OCI-LY7 (cell line): ENCODE results near the gene FBXL14. TPM values are rescaled to one million over a fixed set of nuclear protein-coding genes. Genes with fewer than 3 reads are reported as not detected.

Experiments used
- BruUV-seq: library from RNA; stranded (reverse); fragments of 400-500 nt; replicated peaks from 2 replicates; lab custom pipeline; 2021; lab: Mats Ljungman, UMichigan
- CTCF ChIA-PET: fragments of 300-600 bp; sonication (Branson Sonifier 250); formaldehyde crosslinking; loops from one replicate; lab custom pipeline; 2022; ENCODE audit warnings: antibody characterized with exemption; ENCODE audit not compliant: unreplicated experiment; lab: Charles Lee
- POLR2A ChIA-PET: fragments of 300-600 bp; sonication (Branson Sonifier 250); formaldehyde crosslinking; loops from one replicate; lab custom pipeline; 2022; ENCODE audit warnings: antibody characterized with exemption; lab: Charles Lee
- DNase-seq: peaks from one replicate; pipeline ENCODE4 v3.0.0-alpha.2; 2015; ENCODE audit warnings: low spot score
- H2AFZ ChIP-seq: fragments of 200-600 bp; sonication (generic), shearing (Covaris generic); 2 replicates; pipeline ENCODE4 v1.6.1; 2014; ENCODE audit warnings: mild to moderate bottlenecking, antibody characterized with exemption, low read length, moderate library complexity
- H3K27ac ChIP-seq: fragments of 200-600 bp; sonication (generic); 2 replicates; pipeline ENCODE4 v1.5.1; 2014; ENCODE audit warnings: mixed run types, low read depth, mild to moderate bottlenecking, moderate library complexity, low read length, inconsistent platforms; ENCODE audit not compliant: poor library complexity, severe bottlenecking
- H3K36me3 ChIP-seq: fragments of 200-600 bp; sonication (generic); 2 replicates; pipeline ENCODE4 v1.6.1; 2014; ENCODE audit warnings: mild to moderate bottlenecking, antibody characterized with exemption, low read length, moderate library complexity, mixed read lengths; ENCODE audit not compliant: insufficient read depth
- H3K4me1 ChIP-seq: fragments of 200-600 bp; sonication (generic); 2 replicates; pipeline ENCODE4 v1.5.1; 2014; ENCODE audit warnings: mild to moderate bottlenecking, low read length; ENCODE audit not compliant: insufficient read depth, poor library complexity, severe bottlenecking
- H3K4me2 ChIP-seq: fragments of 200-600 bp; sonication (generic); 2 replicates; pipeline ENCODE4 v1.6.1; 2014; ENCODE audit warnings: mild to moderate bottlenecking, low read length
- H3K4me3 ChIP-seq: fragments of 200-600 bp; sonication (generic); 2 replicates; pipeline ENCODE4 v1.5.1; 2014; ENCODE audit warnings: mild to moderate bottlenecking, low read depth, low read length; ENCODE audit not compliant: poor library complexity, severe bottlenecking
- H3K79me2 ChIP-seq: fragments of 200-600 bp; sonication (generic); 2 replicates; pipeline ENCODE4 v1.6.1; 2016; ENCODE audit warnings: low read depth, mild to moderate bottlenecking, low read length, moderate library complexity, mixed read lengths; ENCODE audit not compliant: insufficient read depth
- H3K9me2 ChIP-seq: fragments of 200-600 bp; sonication (generic); 2 replicates; pipeline ENCODE4 v1.6.1; 2016; ENCODE audit warnings: mild to moderate bottlenecking, low read length, mixed read lengths; ENCODE audit not compliant: insufficient read depth
- H3K9me3 ChIP-seq: fragments of 200-600 bp; sonication (generic); 2 replicates; pipeline ENCODE4 v1.6.1; 2014; ENCODE audit warnings: mild to moderate bottlenecking, mixed run types, low read length, mixed read lengths
- H4K20me1 ChIP-seq: fragments of 200-600 bp; sonication (generic); 2 replicates; pipeline ENCODE4 v1.6.1; 2014; ENCODE audit warnings: mild to moderate bottlenecking, antibody characterized with exemption, low read length, moderate library complexity, mixed read lengths; ENCODE audit not compliant: insufficient read depth
- CTCF ChIP-seq: fragments of 200-600 bp; sonication (generic); conservative IDR thresholded peaks from 2 replicates; pipeline ENCODE4 v1.5.1; 2014; ENCODE audit warnings: mild to moderate bottlenecking, antibody characterized with exemption, low read length, moderate library complexity, mixed read lengths
- EZH2phosphoT487 ChIP-seq: fragments of 200-600 bp; sonication (generic); IDR thresholded peaks from 2 replicates; pipeline ENCODE4 v1.6.1; 2018; ENCODE audit warnings: low read depth, borderline replicate concordance, mild to moderate bottlenecking, mixed run types, antibody characterized with exemption, low read length, moderate library complexity, mixed read lengths
- intact Hi-C: fragments of 100-400 bp; cut with micrococcal nuclease; formaldehyde crosslinking; loops from one replicate; pipeline ENCODE4 v1.10.0; 2022; ENCODE audit not compliant: unreplicated experiment
- total RNA-seq, 2 experiments: library from RNA; depleted of rRNA in 1 of 2; stranded (reverse); fragments of >200 nt in 1 of 2; shearing (Covaris generic) in 1 of 2; gene quantifications; 2 replicates each; pipeline ENCODE4 v1.2.3, GENCODE V29; 2014 to 2022

FBXL14 gene
- total RNA-seq, 2 experiments from 2014 or later, result 33.4 to 45.5 TPM

- TF ChIP-seq EZH2phosphoT487, result no peak
- no peak for TF ChIP-seq CTCF
- H2AFZ ChIP-seq, result peak overlapping the region; percentile 0; the same call in 1 of the 2 replicates
- H3K27ac ChIP-seq, result peak overlapping the region; percentile 89
- no peaks in the 10 kb centered on the region for H3K9me2 ChIP-seq
- POLR2A ChIA-PET, result interaction anchor here (0.6 to 1.5 kb wide), 4 partner anchors 12 to 743 kb away, joined by 3 read pairs; no protein-coding TSS in a partner anchor
- peaks cover 24% of the 10 kb centered on the region; the same call in 1 of the 2 replicates for H3K9me3 ChIP-seq
- peaks cover 5% of the 10 kb centered on the region; the same call in 1 of the 2 replicates for H3K79me2 ChIP-seq
- peak overlapping the region; percentile 84 for H3K4me2 ChIP-seq
- H3K4me3 ChIP-seq, result peak overlapping the region; percentile 49
- intact Hi-C loops, result loop anchor here (2.0 kb wide), 3 partner anchors 29 to 237 kb away; no protein-coding TSS in a partner anchor
- no peaks in the 10 kb centered on the region for H4K20me1 ChIP-seq
- peaks cover 6% of the 10 kb centered on the region; the same call in 1 of the 2 replicates for H3K36me3 ChIP-seq
- H3K4me1 ChIP-seq, result peaks cover 45% of the 10 kb centered on the region
- CTCF ChIA-PET, result no interaction called here
- TSS peak; percentile 85 for BruUV-seq
- peak; percentile 96 for DNase-seq
Observed at GRCh38 chr12:1553987-1554982, 40.1 kb downstream of the FBXL14 start.

DNA sequence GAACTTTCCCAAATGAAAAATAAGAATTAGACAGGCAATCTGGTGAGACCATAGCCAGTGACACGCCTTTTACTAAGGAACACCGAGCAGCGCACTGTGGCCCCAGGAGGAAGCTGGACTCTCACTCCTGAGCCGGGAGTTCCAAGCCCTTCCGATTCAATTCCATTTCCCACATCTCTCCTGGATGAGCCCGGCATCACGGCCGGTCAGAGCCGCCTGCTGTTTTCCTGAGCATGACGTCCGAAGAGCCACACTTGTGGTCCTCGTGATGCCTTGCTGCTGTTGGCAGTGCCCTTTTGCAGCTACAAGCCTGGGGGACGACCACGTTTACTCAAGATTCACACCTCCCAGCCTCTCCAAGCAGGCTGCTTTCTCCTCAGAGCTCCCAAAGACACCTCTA is 40.8 kb downstream of the FBXL14 start:
- Histone ChIP-seq H3K4me3 (peak overlapping the region; percentile 49), H2AFZ (no peak overlapping the region; the same call in 1 of the 2 replicates), H3K79me2 (peaks cover 5% of the 10 kb centered on the region; the same call in 1 of the 2 replicates), H3K4me2 (peak overlapping the region; percentile 84), H3K9me2 (no peaks in the 10 kb centered on the region), H3K4me1 (peaks cover 44% of the 10 kb centered on the region), H3K9me3 (peaks cover 24% of the 10 kb centered on the region; the same call in 1 of the 2 replicates), H3K36me3 (peaks cover 6% of the 10 kb centered on the region; the same call in 1 of the 2 replicates), H3K27ac (peak overlapping the region; percentile 89), H4K20me1 (no peaks in the 10 kb centered on the region)
- intact Hi-C loops, result no loop called here
- TF ChIP-seq EZH2phosphoT487 (no peak), CTCF (no peak)
- BruUV-seq, result no TSS peak
- POLR2A ChIA-PET, result interaction anchor here (0.6 to 1.5 kb wide), 4 partner anchors 11 to 742 kb away, joined by 3 to 4 read pairs (median 3); no protein-coding TSS in a partner anchor
- peak; percentile 32 for DNase-seq
- CTCF ChIA-PET, result no interaction called here
